Heart left ventricle (tissue), 13 donors: ENCODE measurements around the gene PCGF3.
"Not testable (repeated sequence)": the region's sequence is repeated elsewhere in the genome, so short reads cannot be mapped to it uniquely, and the experiment has no call there.

Experiments
- CTCF ChIP-seq, 12 donors: fragments of 200-600 bp; sonication (generic) in 4 of 12; IDR thresholded peaks; one replicate each; pipeline versions ENCODE4 v1.5.0 to v1.8.0; 2018 to 2022; ENCODE audit warnings: antibody characterized with exemption in 12 of 12, mild to moderate bottlenecking in 5 of 12
- POLR2A ChIP-seq, 2 donors: fragments of 450-650 bp; IDR thresholded peaks; one replicate each; pipeline ENCODE4 v1.6.1; 2017; ENCODE audit warnings: antibody characterized with exemption in 2 of 2, mild to moderate bottlenecking in 2 of 2, moderate library complexity in 2 of 2
- donor health status: ischemic (EF 13 %, LVEDD 7.1; RV severe dilation, severe dysfunction).
- donor health status: DM: no; HTN: yes; CAD: no.
- donor health status: DM: no; HTN: no; CAD: no.
- donor health status: ischemic (EF 25% LVEDD 6.9; RV normal size, moderate dysfunction).
- donor health status: ischemic (EF 25% LVEDD 5.7; RV mildly dilated, moderate dysfunction).
- donor health status: ischemic (EF 35%, LVEDD 5.7; RV mildly dilated, moderate dysfunction).
- donor health status: nonischemic (EF 11% LVEDD 7.7; RV severe dilation, severe dysfunction).
- donor health status: DM: yes; HTN: yes; CAD: no.
- donor health status: PGD.
- donor health status: ischemic (EF 29% LVEDD 5.4; RV normal size, mild dysfunction).
- donor health status: nonischemic (EF 23%, LVEDD 6.1; RV moderate dilation, normal function).

GRCh38 chr4:780255-780654 is 74.6 kb downstream of the PCGF3 start:
- TF ChIP-seq CTCF, POLR2A (IDR thresholded peaks at IDR 0.05): not testable (repeated sequence)
